ENCODE data around the gene NEXN.
"Not testable (repeated sequence)": the region's sequence is repeated elsewhere in the genome, so short reads cannot be mapped to it uniquely, and the experiment has no call there.

Gene NEXN

DNA sequence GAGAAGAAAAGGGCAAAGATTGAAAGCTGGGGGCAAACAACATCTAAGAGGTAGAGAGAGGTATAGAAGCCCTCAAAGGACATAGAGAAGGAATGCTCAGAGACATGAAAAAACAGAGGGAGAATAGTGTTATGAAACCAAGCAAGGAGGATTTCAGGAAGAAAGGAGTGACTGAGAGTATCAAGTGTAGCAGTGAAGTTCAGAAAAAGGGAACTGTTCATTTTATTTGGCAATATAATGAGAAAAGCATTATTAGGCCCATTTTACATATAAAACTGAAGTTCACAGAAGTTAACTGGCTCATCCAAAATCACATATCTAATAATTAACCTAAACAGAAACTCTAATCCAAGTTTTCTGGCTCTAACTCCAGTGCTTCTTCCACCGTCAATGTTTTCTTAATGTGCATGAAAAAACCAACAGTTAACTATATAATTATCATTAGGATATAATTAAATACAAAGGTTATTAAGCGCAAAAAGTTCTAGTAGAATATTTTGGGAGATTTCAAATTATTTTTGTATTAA lies 17.7 kb downstream of the NEXN start:
- DNase-seq (ENCODE audit: low spot score) = no peak

DNA sequence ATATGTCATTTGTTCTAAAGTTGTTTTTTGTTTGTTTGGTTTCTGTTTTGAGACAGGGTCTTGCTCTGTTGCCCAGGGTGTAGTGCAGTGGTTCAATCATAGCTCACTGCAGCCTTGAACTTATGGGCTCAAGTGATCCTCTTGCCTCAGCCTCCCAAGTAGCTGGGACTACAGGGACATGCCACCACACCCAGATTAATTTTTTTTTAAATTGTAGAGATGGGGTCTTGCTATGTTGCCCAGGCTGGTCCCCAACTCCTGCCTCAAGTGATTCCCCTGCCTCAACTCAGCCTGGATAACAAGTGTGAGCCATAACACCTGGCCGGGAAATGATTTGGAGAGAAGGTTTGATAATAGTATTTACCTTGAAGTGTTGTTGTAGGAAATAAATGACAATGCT lies 18.2 kb downstream of the NEXN start:
- no peak for DNase-seq (ENCODE audit: low spot score)

DNA sequence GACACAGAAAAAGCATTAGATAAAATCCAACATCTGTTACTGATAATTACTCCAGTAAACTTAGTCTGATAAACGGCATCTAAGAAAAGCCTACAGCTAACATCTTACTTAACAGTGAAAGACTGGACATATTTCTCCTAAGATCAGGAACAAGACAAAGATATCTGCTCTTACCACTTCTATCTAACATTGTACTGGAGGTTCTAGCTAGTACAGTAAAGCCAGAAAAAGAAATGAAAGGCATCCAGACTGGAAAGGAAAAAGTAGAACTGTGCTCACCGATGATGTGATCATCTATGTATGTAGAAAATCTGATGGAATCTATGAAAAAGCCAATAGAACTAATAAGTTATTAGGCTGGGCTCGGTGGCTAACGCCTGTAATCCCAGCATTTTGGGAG lies 21.7 kb downstream of the NEXN start:
- no peak for DNase-seq (ENCODE audit: low spot score)

- not testable (repeated sequence) for DNase-seq (ENCODE audit: low spot score)
These were observed 30.5 kb downstream of the NEXN start for GRCh38 chr1:77918918-77919317.

GRCh38 chr1:77925518-77925917 lies 37.1 kb downstream of the NEXN start:
- DNase-seq (ENCODE audit: low spot score) = peak; percentile 47

GRCh38 chr1:77925956-77926355 lies 37.5 kb downstream of the NEXN start:
- DNase-seq (ENCODE audit: low spot score) = no peak

DNA sequence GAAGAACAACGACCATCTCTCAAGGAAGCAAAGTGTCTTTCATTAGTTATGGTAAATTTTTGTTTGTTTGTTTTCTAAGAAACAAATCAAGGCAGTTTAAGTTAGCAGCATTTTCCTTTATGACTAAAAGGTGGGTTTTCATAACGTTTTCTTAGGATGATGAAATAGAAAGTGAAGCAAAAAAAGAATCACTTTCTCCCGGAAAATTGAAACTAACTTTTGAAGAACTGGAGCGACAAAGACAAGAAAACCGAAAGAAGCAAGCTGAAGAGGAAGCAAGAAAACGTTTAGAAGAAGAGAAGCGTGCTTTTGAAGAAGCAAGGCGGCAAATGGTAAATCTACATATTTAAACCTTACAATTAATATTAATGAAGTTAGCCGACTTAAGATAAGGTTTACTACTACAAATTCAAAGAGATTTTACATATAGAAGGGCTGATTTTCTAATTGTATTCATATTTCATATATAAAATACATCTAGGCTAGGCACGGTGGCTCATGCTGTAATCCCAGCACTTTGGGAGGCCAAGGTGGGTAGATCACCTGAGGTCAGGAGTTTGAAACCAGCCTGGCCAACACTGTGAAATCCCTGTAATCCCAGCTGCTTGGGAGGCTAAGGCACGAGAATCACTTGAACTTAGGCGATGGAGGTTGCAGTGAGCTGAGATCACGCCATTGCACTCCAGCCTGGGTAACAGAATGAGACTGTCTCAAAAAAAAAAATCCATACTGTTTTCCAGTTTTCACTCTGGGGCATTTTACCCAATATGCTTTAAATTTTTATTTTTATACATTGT lies 38.3 kb downstream of the NEXN start:
- DNase-seq (ENCODE audit: low spot score) = no peak

- DNase-seq (ENCODE audit: low spot score) = no peak
These were observed 39.0 kb downstream of the NEXN start for GRCh38 chr1:77927414-77927813.

- no peak for DNase-seq (ENCODE audit: low spot score)
These were observed 41.4 kb downstream of the NEXN start for GRCh38 chr1:77929806-77930205.

GRCh38 chr1:77938651-77939050 lies 50.2 kb downstream of the NEXN start:
- DNase-seq (ENCODE audit: low spot score) = no peak

- DNase-seq (ENCODE audit: low spot score) = no peak
These were observed 52.6 kb downstream of the NEXN start for GRCh38 chr1:77940921-77941570.

DNA sequence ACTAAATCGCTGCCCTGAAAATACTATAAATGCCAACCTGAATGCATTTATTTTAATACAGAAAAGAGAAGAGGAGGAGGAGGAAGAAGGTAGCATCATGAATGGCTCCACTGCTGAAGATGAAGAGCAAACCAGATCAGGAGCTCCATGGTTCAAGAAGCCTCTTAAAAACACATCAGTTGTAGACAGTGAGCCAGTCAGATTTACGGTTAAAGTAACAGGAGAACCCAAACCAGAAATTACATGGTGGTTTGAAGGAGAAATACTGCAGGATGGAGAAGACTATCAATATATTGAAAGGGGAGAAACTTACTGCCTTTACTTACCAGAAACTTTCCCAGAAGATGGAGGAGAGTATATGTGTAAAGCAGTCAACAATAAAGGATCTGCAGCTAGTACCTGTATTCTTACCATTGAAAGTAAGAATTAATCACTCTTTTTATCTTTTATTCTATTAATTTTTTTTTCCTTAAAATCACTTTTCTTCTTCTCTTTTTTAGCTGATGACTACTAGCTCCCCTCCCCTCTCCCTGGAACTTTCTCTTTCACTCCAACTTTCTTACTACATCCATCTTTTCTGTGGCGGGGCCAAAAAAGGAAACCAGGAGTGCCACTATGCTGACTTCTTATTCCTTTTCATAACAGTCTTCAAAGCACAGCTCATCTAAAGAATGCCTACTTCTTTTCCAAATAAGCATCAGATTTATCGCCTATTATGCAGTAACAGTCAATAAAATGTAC lies 54.1 kb downstream of the NEXN start:
- DNase-seq (ENCODE audit: low spot score) = no peak

GRCh38 chr1:77945345-77945744 lies 56.9 kb downstream of the NEXN start:
- DNase-seq (ENCODE audit: low spot score) = no peak

DNA sequence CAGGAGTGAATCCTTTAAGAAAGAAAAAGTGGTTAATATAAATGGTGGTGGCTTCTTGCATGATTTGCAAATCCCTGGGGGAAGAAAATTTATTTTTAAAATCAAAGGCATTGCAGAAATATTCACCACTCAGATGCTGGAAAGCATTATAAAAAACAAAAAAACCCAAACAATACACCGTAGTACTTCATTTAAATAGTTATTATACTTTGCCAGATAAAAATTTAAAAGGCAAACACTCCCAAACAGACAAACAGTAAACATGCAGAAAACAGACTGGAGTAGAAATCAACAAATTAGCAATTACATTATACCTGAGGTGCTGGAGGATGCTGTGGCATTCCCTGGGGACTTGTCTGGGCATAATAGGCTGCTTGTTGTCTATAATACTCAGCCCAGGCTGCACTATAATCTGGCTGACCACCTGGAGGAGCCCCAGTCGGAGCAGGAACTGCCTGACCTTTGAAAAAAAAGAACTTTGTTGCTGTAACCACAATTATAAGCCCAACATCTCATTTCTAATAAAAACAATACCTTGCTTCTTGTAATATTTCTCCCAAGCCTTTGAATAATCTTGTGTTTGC lies 60.5 kb downstream of the NEXN start:
- DNase-seq (ENCODE audit: low spot score) = peak; percentile 21

DNA sequence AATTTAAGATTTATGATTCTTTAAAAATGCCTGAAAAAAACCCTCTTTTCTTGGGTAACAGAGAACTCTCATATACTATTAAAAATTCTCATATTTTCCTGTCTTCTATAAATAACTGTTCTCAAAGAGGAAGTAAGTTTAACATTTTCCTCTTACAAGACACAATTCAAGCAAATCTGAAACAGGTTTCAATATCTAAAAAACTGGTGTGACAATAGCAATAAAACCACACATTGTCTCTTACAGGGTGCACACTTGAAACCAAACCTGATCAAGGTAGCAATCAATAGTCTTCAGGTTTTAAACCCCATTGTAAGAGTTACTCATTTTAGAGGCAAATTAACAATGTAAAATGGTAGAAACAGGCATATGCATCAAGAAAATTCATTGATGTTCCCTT lies 62.4 kb downstream of the NEXN start:
- no peak for DNase-seq (ENCODE audit: low spot score)

GRCh38 chr1:77951328-77951727 lies 62.9 kb downstream of the NEXN start:
- no peak for DNase-seq (ENCODE audit: low spot score)

DNA sequence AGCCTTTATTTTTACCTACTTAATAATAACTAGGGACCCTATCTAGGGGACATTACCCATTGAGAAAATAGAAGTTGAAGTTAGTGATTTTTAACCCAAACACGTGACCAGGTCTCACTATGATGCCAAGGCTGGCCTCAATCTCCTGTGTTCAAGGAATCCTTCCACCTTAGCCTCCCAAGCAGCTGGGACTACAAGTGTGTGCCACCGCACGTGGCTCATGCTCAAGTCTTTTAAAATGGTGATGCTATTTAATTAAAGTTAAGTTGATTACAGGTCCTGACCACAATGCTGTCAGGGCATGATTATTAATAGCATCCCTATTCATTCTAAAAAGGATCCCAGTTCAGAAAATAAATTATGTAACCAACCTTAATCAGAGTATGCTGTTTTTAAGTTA lies 65.5 kb downstream of the NEXN start:
- DNase-seq (ENCODE audit: low spot score) = no peak

DNA sequence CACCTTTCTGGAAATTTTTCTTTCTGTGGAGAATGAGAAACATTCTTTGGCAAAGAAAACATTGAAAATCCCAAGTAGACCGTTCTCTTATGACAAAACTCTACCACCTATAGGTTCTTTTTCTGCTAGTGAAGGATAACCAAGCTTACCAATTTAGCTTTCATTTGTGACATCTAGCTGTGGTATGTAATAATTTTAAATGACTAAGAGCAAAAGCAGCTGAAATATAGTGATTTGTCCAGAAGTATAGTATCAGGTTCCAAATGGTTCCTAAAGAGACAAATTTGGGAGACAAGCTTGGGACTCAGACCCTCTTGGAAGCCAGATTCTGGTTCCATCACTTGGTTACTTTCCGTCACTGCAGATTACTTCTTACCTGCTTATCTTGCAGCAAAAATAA lies 66.1 kb downstream of the NEXN start:
- DNase-seq (ENCODE audit: low spot score) = no peak

GRCh38 chr1:77955709-77956108 lies 67.3 kb downstream of the NEXN start:
- DNase-seq (ENCODE audit: low spot score) = no peak

DNA sequence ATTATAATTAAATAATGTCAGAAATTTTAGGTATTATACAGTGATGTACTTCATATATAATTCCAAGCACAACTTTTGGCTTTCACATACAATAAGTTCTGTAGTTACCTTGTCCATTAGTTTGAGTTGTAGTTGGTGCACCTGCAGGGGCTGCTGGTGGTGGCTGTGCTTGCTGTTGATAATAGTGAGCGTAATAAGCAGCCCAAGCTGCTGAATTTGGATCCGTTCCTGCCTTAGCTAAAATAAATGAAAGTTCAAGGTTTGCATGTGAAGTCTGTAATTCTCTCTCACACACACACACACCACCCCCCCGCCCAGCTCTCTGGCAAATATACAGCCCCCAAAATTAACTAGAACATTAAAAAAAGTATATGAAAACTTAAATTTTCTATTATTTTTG lies 68.0 kb downstream of the NEXN start:
- DNase-seq (ENCODE audit: low spot score) = no peak

DNA sequence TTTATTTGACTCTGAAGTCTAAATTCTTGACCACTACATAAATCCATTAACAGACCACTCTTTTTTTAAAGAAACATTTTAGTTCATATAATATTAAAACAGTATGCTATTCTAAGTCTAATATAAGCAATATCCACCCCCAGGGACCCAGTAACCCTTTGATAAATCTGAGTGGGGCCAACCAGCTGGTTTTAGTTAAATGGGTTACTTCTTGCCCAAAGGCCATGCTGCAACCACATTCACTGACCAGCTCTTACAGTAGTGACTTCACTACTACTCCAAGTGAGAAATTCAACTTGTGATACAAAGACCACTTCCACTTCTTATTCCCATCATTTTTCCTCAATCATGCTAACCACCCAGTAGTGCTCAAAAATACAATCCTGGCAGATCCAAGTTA lies 70.0 kb downstream of the NEXN start:
- DNase-seq (ENCODE audit: low spot score) = no peak

- DNase-seq (ENCODE audit: low spot score) = no peak
These were observed 70.4 kb downstream of the NEXN start for GRCh38 chr1:77958850-77959249.

DNA sequence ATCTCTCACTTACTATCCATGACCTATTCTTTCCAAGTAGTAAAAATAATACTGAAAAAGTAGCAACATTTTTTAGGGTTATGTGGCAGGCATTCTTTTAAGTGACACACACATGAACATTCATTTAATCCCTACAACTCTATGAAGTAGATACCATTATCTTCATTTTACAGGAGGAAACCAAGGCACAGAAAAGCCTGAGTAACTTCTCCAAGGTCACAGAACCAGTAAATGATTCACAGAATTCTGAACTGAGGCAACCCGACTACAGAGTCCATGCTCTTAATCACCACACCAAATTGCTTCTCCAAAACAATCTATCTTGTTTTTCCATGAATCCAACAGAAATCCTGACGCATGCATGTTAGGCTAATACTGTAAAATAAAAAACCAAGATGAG lies 73.0 kb downstream of the NEXN start:
- no peak for DNase-seq (ENCODE audit: low spot score)

Data from AG20443 (cell line).